Ovary (tissue), 9 donors: ENCODE data around the gene RPS15. TPM values are rescaled to one million over a fixed set of nuclear protein-coding genes. Genes with fewer than 3 reads are reported as not detected.
A peak's percentile ranks its signal among the peaks of the same experiment; 100 is the strongest.
"Not testable (repeated sequence)": the region's sequence is repeated elsewhere in the genome, so short reads cannot be mapped to it uniquely, and the experiment has no call there.

ENCODE experiments used
- DNase-seq, 5 donors: peaks; one replicate each; pipeline ENCODE4 v3.0.0-alpha.2; 2019 to 2020
- H3K27ac ChIP-seq, 2 donors: fragments of 200-600 bp; one replicate each; pipeline versions ENCODE4 v1.5.1 to v1.8.0; 2019 to 2022
- H3K27me3 ChIP-seq: fragments of 200-600 bp; one replicate; pipeline ENCODE4 v1.8.0; 2022
- H3K36me3 ChIP-seq: fragments of 200-600 bp; sonication (generic); one replicate; pipeline ENCODE4 v1.5.1; 2019
- H3K4me1 ChIP-seq: one replicate; pipeline ENCODE4 v1.8.1; 2013; ENCODE audit warnings: mild to moderate bottlenecking, moderate library complexity; ENCODE audit not compliant: insufficient read depth
- H3K4me3 ChIP-seq: fragments of 200-600 bp; sonication (generic); one replicate; pipeline ENCODE4 v1.5.1; 2017
- H3K9me3 ChIP-seq, 2 donors: fragments of 200-600 bp in 1 of 2; sonication (generic) in 1 of 2; one replicate each; pipeline versions ENCODE4 v1.5.1 to v1.8.1; 2013 to 2019; ENCODE audit warnings: mild to moderate bottlenecking in 1 of 2, moderate library complexity in 1 of 2
- EP300 ChIP-seq: sonication (generic); formaldehyde crosslinking; IDR thresholded peaks from one replicate; pipeline ENCODE4 v1.6.1; 2017; ENCODE audit warnings: antibody characterized with exemption
- POLR2A ChIP-seq: fragments of 450-650 bp; IDR thresholded peaks from one replicate; pipeline ENCODE4 v1.6.1; 2017; ENCODE audit warnings: antibody characterized with exemption, mild to moderate bottlenecking, moderate library complexity
- WGBS, 3 donors: extraction: QIAGEN DNeasy Blood & Tissue Kit in 1 of 3; methylation state at CpG; one replicate each; pipeline versions ENCODE4 v1.1.5 to v1.1.7; 2013 to 2017; 5-methylcytosine and 5-hydroxymethylcytosine counted together
- intact Hi-C, 4 donors: fragments of 100-400 bp; cut with DNase I; formaldehyde crosslinking; loops; one replicate each; pipeline versions ENCODE4 v1.11.0 to v1.15.1; 2022 to 2023
- polyA plus RNA-seq, 2 donors: library from polyadenylated mRNA; stranded (reverse); fragments of 200-250 nt in 1 of 2; fragments of 350-450 nt in 1 of 2; fragmentation: Illumina TruSeq in 1 of 2; extraction: RNeasy Lipid Tissue Mini Kit (QIAGEN cat#74804) in 1 of 2; gene quantifications; one replicate each; pipeline ENCODE4 v1.2.3, GENCODE V29; 2013 to 2014
- total RNA-seq, 7 donors: library from RNA; depleted of rRNA in 2 of 7; stranded (reverse); fragments of >200 nt in 2 of 7; fragmentation: NEBNext Ultra II Directional in 3 of 7; extraction: Animal tissue kit (Norgen Biotek cat#: 25700) in 3 of 7; gene quantifications; one replicate each; pipeline versions ENCODE4 v1.1.0 to v1.2.4, GENCODE V29; 2016 to 2023
- TF ChIP-seq, protein P1 (sequence below), 3 donors: fragments of 450-650 bp in 2 of 3; fragments of 200-600 bp in 1 of 3; IDR thresholded peaks; one replicate each; pipeline versions ENCODE4 v1.5.1 to v1.8.0; 2016 to 2022; ENCODE audit warnings: antibody characterized with exemption in 3 of 3, mild to moderate bottlenecking in 1 of 3
- donor health status: DM: no; HTN: no; CAD: no; lungs with moderate emphysema.
- donor health status: DM: no; HTN: no; CAD: no.
- donor health status: Bipolar disorder and iron deficiency.
- donor health status: DM: yes; HTN: yes; CAD: no.
- donor health status: DM: no; HTN: no; CAD: no.
- donor health status: DM: yes; HTN: yes; CAD: no.

RPS15 gene
- total and polyA plus RNA-seq, 9 donors, result 174 to 7,253 (median 2,328) TPM

DNA sequence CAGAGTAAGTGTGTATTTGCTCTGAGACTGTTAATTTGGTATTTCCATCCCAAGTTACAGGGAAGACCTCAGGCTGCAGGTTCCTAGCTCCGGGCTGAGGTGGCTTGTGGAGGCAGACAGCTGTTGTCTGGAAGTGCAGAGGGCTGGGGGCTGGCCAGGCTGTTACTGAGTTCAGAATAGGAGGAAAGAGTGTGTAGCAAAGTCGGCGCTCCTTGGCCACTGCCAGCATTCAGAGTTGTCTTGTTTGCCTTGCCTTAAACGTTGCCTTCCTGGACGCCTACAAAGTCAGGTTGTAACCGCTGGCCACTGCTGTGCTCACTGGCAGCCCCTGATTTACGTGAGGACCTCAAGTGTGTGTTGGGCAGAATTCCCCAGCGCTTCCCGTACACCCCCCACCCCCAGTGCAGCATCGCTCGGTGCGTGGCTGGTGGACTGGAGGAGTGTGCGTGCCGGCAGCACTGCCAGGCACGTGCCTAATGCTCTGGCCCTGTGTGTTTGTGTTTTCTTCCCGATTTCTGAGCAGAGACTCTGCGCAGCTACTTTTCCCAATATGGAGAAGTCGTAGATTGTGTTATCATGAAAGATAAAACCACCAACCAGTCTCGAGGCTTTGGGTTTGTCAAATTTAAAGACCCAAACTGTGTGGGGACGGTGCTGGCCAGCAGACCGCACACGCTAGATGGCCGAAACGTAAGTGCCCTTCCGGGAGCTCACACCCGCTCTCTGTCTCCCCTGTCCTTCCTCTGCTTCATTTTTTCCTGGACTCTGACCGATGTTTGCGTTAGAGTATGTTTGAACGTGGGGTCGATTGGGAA, 20.3 kb upstream of the RPS15 start:
- no peaks in the 10 kb centered on the region for H3K9me3 ChIP-seq
- peak overlapping the region in 1 of 2 donors; percentile 68 for H3K27ac ChIP-seq
- intact Hi-C loops, result loop anchor here in 1 of 4 donors (2.0 kb wide), 1 partner anchor 19 kb away; no protein-coding TSS in a partner anchor
- 27 to 46% (median 28%) methylated on average over 30 of the region's 30 CpGs for WGBS, 3 donors
- H3K27me3 ChIP-seq, result no peaks in the 10 kb centered on the region
- no peak for TF ChIP-seq EP300
- no peak for TF ChIP-seq POLR2A
- TF ChIP-seq, protein P1, sequence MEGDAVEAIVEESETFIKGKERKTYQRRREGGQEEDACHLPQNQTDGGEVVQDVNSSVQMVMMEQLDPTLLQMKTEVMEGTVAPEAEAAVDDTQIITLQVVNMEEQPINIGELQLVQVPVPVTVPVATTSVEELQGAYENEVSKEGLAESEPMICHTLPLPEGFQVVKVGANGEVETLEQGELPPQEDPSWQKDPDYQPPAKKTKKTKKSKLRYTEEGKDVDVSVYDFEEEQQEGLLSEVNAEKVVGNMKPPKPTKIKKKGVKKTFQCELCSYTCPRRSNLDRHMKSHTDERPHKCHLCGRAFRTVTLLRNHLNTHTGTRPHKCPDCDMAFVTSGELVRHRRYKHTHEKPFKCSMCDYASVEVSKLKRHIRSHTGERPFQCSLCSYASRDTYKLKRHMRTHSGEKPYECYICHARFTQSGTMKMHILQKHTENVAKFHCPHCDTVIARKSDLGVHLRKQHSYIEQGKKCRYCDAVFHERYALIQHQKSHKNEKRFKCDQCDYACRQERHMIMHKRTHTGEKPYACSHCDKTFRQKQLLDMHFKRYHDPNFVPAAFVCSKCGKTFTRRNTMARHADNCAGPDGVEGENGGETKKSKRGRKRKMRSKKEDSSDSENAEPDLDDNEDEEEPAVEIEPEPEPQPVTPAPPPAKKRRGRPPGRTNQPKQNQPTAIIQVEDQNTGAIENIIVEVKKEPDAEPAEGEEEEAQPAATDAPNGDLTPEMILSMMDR (IDR thresholded peaks at IDR 0.05), result no peak
- H3K4me1 ChIP-seq, result peaks cover 30% of the 10 kb centered on the region
- no peaks in the 10 kb centered on the region for H3K36me3 ChIP-seq
- no peak overlapping the region for H3K4me3 ChIP-seq
- DNase-seq, result peak in 3 of 5 donors; percentile 45 to 71 (median 64)

DNA sequence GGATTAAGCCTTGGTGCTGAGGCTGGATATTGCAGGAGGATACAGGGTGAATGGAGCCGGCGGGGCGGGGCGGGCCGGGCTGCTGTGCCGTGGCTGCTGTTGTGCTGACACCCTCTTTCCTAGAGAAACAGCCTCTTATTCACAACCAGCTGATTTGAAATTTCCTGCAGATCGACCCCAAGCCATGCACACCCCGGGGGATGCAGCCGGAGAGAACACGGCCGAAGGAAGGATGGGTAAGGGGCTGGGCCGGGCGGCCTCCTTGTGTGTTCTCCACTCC, 19.8 kb upstream of the RPS15 start:
- no peak for DNase-seq
- H3K9me3 ChIP-seq, result no peaks in the 10 kb centered on the region
- peak overlapping the region in 1 of 2 donors; percentile 68 for H3K27ac ChIP-seq
- TF ChIP-seq EP300 (no peak), POLR2A (no peak)
- TF ChIP-seq, protein P1 (IDR thresholded peaks at IDR 0.05), result no peak
- intact Hi-C loops, result loop anchor here in 1 of 4 donors (2.0 kb wide), 1 partner anchor 18 kb away; no protein-coding TSS in a partner anchor
- 74 to 76% (median 75%) methylated on average over 13 of the region's 13 CpGs for WGBS, 3 donors
- H3K4me1 ChIP-seq, result peaks cover 29% of the 10 kb centered on the region
- H3K27me3 ChIP-seq, result no peaks in the 10 kb centered on the region
- H3K4me3 ChIP-seq, result no peak overlapping the region
- no peaks in the 10 kb centered on the region for H3K36me3 ChIP-seq

DNA sequence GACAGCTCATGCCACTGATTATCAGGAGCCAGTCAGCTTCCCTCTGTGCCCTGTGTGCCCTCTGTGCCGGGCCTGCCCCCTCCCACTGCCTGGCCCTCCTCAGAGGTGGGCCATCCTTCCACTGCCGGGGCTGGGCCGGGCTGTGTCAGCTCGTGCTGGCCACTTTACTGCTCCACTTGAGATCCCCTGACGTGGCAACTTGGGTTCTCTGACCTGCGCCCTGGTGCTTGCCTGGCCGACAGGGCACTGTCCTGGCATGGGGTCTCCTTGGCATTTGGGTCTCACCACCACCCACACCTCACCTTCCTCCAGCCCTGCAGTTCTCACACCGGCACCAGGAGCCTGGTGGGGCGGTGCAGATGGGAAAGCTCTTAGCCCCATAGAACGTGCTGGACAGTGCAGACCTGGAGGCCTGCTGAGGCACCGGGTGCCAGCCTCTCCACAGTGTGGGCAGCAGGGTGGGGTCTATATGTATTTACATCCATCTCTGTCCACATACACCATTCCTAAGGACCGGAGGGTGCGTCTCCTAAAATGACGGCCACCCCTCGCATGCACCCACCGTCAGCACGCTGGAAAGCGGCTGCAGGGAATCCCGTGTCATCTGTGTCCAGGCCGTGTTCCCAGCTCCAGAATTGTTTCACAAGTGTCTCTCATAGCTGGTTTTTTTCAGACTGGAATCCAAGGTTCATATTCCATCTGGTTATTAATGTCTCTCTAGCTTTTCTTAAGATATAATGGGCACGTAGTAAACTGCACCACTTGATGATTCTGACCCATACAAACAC, 19.1 kb upstream of the RPS15 start:
- H3K9me3 ChIP-seq, result no peaks in the 10 kb centered on the region
- TF ChIP-seq POLR2A, result no peak
- TF ChIP-seq, protein P1 (IDR thresholded peaks at IDR 0.05), result no peak
- no peak for TF ChIP-seq EP300
- peak overlapping the region in 1 of 2 donors; percentile 68 for H3K27ac ChIP-seq
- H3K36me3 ChIP-seq, result no peaks in the 10 kb centered on the region
- H3K4me3 ChIP-seq, result no peak overlapping the region
- no peaks in the 10 kb centered on the region for H3K27me3 ChIP-seq
- intact Hi-C loops, result loop anchor here in 1 of 4 donors (2.0 kb wide), 1 partner anchor 18 kb away; no protein-coding TSS in a partner anchor
- no peak for DNase-seq
- H3K4me1 ChIP-seq, result peaks cover 27% of the 10 kb centered on the region
- WGBS, 3 donors, result 87 to 88% (median 88%) methylated on average over 21 of the region's 21 CpGs

DNA sequence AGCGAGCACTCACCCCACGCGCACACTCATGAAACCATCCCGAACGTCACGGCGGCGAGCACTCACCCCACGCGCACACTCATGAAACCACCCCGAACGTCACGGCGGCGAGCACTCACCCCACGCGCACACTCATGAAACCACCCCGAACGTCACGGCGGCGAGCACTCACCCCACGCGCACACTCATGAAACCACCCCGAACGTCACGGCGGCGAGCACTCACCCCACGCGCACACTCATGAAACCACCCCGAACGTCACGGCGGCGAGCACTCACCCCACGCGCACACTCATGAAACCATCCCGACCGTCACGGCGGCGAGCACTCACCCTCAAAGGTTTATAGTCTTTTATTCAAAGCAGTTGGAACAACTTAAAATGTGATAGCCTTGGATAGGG, 18.1 kb upstream of the RPS15 start:
- H3K4me1 ChIP-seq, result peaks cover 23% of the 10 kb centered on the region
- intact Hi-C loops, H3K27ac ChIP-seq, DNase-seq, H3K4me3 ChIP-seq, H3K9me3 ChIP-seq, H3K36me3 ChIP-seq, H3K27me3 ChIP-seq: not testable (repeated sequence)
- WGBS, 3 donors, result 90 to 92% (median 91%) methylated on average over 14 to 31 of the region's 43 CpGs
